Measurements from ENCODE around the gene SDHAF3.

GRCh38 chr7:97079300-97079699 is 38.2 kb upstream of the SDHAF3 start:
- TF ChIP-seq POLR2A (IDR thresholded peaks at IDR 0.05) (no peak), CTCF (IDR thresholded peaks at IDR 0.05) (no peak)

Measured in right lobe of liver (tissue), 4 donors.